Body of pancreas (tissue), 4 donors: ENCODE measurements around the gene GAK. TPM values are rescaled to one million over a fixed set of nuclear protein-coding genes. Genes with fewer than 3 reads are reported as not detected.

Experiments used
- ATAC-seq: fragments of 150-250 bp; one replicate; pipeline ENCODE4 v1.9.1; 2016
- DNase-seq, 4 donors: peaks; one replicate each; pipeline ENCODE4 v3.0.0-alpha.2; 2019
- H3K27ac ChIP-seq, 4 donors: fragments of 200-600 bp; sonication (generic); 1 replicate in 3 of 4; 2 replicates in 1 of 4; pipeline versions ENCODE4 v1.5.1 to v1.6.1; 2016 to 2019; ENCODE audit warnings: mild to moderate bottlenecking in 1 of 4, mixed read lengths in 1 of 4, moderate library complexity in 1 of 4
- H3K27me3 ChIP-seq, 2 donors: fragments of 200-600 bp; sonication (generic); one replicate each; pipeline ENCODE4 v1.6.0; 2016; ENCODE audit warnings: mild to moderate bottlenecking in 1 of 2
- H3K36me3 ChIP-seq, 2 donors: fragments of 200-600 bp; sonication (generic); replicated peaks in 1 of 2; 2 replicates each; pipeline ENCODE4 v1.5.1; 2016; ENCODE audit warnings: low read depth in 2 of 2; ENCODE audit not compliant: insufficient read depth in 1 of 2
- H3K4me1 ChIP-seq: fragments of 200-600 bp; sonication (generic); one replicate; pipeline ENCODE4 v1.6.0; 2016
- H3K4me3 ChIP-seq, 2 donors: fragments of 200-600 bp; sonication (generic); 1 replicate in 1 of 2; 2 replicates in 1 of 2; pipeline ENCODE4 v1.5.1; 2016 to 2019
- H3K9me3 ChIP-seq, 3 donors: fragments of 200-600 bp; sonication (generic); 1 replicate in 2 of 3; 2 replicates in 1 of 3; pipeline ENCODE4 v1.5.1; 2016
- POLR2A ChIP-seq, 3 donors: fragments of 450-650 bp; IDR thresholded peaks; one replicate each; pipeline ENCODE4 v1.6.1; 2016; ENCODE audit warnings: antibody characterized with exemption in 3 of 3, mild to moderate bottlenecking in 2 of 3
- WGBS, 2 donors: methylation state at CpG; one replicate each; pipeline ENCODE4 v1.1.5; 2017; 5-methylcytosine and 5-hydroxymethylcytosine counted together
- intact Hi-C: fragments of 100-400 bp; cut with DNase I; formaldehyde crosslinking; loops from one replicate; pipeline ENCODE4 v1.15.1; 2023
- total RNA-seq, 2 donors: library from RNA; depleted of rRNA; stranded (reverse); fragments of >200 nt; gene quantifications; one replicate each; pipeline ENCODE4 v1.1.0, GENCODE V29; 2016
- TF ChIP-seq, protein P1 (sequence below), 7 experiments: fragments of 450-650 bp in 4 of 7; fragments of 200-600 bp in 3 of 7; sonication (generic) in 3 of 7; IDR thresholded peaks; one replicate each; pipeline ENCODE4 v1.5.1; 2016 to 2019; ENCODE audit warnings: antibody characterized with exemption in 7 of 7

The GAK gene
- total RNA-seq, 2 donors from 2014 or later, result 126 to 127 TPM

DNA sequence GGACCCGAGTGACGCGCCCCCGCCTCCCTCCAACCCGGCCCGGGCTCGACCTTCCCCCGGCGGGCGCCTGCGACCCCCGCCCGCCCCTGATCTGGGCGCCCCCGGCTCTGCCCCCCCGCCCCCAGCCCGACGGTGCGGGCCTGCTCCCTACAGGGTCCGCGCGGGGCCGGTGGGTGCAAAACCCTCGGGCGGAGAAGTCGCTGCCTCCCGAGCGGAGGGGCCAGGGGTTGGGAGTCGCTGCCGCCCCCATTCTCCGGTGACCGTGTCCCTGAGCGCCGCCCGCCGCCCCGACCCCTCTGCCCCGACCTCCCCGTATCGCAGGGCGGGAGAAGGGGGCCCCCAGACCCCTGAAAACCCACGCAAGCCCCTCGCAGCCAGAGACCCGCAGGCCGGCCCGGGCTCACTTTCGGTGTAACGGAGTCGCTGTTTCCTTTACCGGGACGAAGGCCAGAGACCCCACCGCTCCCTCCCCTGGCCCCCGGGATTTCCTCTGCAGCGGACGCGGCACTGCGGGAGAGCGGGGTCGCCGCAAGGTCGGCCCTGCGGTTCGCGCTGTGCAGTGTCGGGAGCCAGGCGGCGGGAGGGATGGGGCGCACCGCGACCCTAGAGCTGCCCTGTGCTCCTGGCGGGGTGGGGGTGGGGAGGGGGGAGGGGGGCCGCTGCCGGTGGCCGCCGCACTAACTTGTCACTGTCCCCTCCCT lies 105.5 kb downstream of the GAK start:
- peaks cover 0 to 21% of the 10 kb centered on the region in 2 donors for H3K27me3 ChIP-seq
- TF ChIP-seq, protein P1, sequence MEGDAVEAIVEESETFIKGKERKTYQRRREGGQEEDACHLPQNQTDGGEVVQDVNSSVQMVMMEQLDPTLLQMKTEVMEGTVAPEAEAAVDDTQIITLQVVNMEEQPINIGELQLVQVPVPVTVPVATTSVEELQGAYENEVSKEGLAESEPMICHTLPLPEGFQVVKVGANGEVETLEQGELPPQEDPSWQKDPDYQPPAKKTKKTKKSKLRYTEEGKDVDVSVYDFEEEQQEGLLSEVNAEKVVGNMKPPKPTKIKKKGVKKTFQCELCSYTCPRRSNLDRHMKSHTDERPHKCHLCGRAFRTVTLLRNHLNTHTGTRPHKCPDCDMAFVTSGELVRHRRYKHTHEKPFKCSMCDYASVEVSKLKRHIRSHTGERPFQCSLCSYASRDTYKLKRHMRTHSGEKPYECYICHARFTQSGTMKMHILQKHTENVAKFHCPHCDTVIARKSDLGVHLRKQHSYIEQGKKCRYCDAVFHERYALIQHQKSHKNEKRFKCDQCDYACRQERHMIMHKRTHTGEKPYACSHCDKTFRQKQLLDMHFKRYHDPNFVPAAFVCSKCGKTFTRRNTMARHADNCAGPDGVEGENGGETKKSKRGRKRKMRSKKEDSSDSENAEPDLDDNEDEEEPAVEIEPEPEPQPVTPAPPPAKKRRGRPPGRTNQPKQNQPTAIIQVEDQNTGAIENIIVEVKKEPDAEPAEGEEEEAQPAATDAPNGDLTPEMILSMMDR (IDR thresholded peaks at IDR 0.05), result no peak
- TF ChIP-seq POLR2A (IDR thresholded peaks at IDR 0.05), result no peak
- ATAC-seq (no peak), DNase-seq (peak in 2 of 4 donors; percentile 9 to 10)
- intact Hi-C loops, result no loop called here
- H3K36me3 ChIP-seq, result no peaks in the 10 kb centered on the region
- H3K4me3 ChIP-seq, result no peak overlapping the region
- no peak overlapping the region for H3K27ac ChIP-seq
- WGBS, 2 donors, result 5 to 18% methylated on average over 13 to 47 of the region's 75 CpGs
- peaks cover 26% of the 10 kb centered on the region for H3K4me1 ChIP-seq
- no peaks in the 10 kb centered on the region for H3K9me3 ChIP-seq

- peaks cover 0 to 21% of the 10 kb centered on the region in 2 donors for H3K27me3 ChIP-seq
- no peak for ATAC-seq
- no peaks in the 10 kb centered on the region for H3K36me3 ChIP-seq
- DNase-seq, result peak in 3 of 4 donors; percentile 16 to 58 (median 33)
- TF ChIP-seq, protein P1 (IDR thresholded peaks at IDR 0.05), result no peak
- no peak for TF ChIP-seq POLR2A (IDR thresholded peaks at IDR 0.05)
- intact Hi-C loops, result no loop called here
- H3K27ac ChIP-seq, result no peak within 1 kb of the TSS
- WGBS, 2 donors, result 1 to 17% methylated on average over 8 to 27 of the region's 61 CpGs
- peak within 1 kb of the TSS in 1 of 2 donors; percentile 3 for H3K4me3 ChIP-seq
- no peaks in the 10 kb centered on the region for H3K9me3 ChIP-seq
- H3K4me1 ChIP-seq, result peaks cover 26% of the 10 kb centered on the region
Observed at GRCh38 chr4:825971-826330, 106.2 kb downstream of the GAK start, which contains the start of gene CPLX1. Gene CPLX1 (minus strand): TSS chr4:826129. CDS start chr4:824522, 1,607 bp downstream.

DNA sequence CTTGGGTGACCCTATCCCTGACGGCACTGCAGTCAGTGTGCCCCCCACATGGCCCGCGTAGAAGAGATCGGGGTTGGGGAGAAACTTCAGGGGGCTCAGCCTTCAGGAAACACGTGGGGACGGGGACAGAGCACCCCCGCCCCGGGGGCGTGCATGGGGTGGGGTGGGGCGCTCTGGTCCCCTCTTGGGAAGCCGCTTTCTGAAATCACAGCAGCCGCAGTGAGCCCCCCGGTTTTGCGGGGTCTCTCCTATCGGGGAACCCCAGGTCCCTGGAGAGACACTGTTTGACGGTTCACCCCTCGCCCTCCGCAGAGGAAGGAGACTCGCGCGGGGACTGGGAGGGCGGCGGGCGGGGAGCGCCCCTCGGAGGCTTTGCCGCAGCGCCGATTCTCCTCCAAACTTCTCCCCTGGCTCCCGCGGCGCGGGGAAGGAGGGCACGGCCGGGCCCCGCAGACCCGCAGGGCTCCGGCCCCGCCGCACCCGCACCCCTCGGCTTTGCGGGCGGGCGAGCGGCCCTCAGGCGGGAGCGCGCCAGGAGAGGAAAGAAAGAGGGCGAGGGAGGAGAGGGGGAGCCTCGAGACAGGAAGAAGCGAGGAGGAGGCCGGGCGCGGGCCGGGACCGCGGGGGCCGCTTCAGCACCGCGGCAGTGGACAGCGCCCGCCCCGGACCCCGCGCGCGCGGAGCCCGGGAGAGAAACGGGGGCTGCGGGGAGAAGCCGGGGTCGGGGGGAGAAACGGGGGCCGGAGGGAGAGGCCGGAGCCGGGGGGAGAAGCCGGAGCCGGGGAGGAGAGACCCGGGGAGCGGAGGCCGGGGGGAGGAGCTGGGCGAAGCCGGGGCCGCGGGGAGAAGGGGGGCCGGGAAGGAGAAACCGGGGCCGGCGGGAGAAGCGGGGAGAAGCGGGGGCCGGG lies 106.8 kb downstream of the GAK start:
- Histone ChIP-seq H3K4me1 (peaks cover 26% of the 10 kb centered on the region), H3K36me3 (no peaks in the 10 kb centered on the region), H3K27me3 (peaks cover 0 to 21% of the 10 kb centered on the region in 2 donors), H3K9me3 (no peaks in the 10 kb centered on the region), H3K4me3 (peak overlapping the region in 1 of 2 donors; percentile 3), H3K27ac (no peak overlapping the region)
- ATAC-seq, result peak; percentile 39
- intact Hi-C loops, result no loop called here
- WGBS, 2 donors, result 8% methylated on average over 56 to 69 of the region's 94 CpGs
- TF ChIP-seq POLR2A (IDR thresholded peaks at IDR 0.05), result no peak
- TF ChIP-seq, protein P1 (IDR thresholded peaks at IDR 0.05), result no peak
- DNase-seq, result peak in 2 of 4 donors; percentile 21 to 38

GRCh38 chr4:824461-825062 lies 107.6 kb downstream of the GAK start:
- intact Hi-C loops, result no loop called here
- no peaks in the 10 kb centered on the region for H3K9me3 ChIP-seq
- no peak overlapping the region for H3K4me3 ChIP-seq
- no peak for ATAC-seq
- no peaks in the 10 kb centered on the region for H3K36me3 ChIP-seq
- no peak overlapping the region for H3K27ac ChIP-seq
- no peak for DNase-seq
- H3K27me3 ChIP-seq, result peaks cover 0 to 21% of the 10 kb centered on the region in 2 donors
- TF ChIP-seq, protein P1 (IDR thresholded peaks at IDR 0.05), result no peak
- no peak for TF ChIP-seq POLR2A (IDR thresholded peaks at IDR 0.05)
- WGBS, 2 donors, result 8 to 20% methylated on average over 1 to 23 of the region's 23 CpGs
- peaks cover 26% of the 10 kb centered on the region for H3K4me1 ChIP-seq
